HG02642 (cell line): ENCODE data around the gene QSER1.
A peak's percentile ranks its signal among the peaks of the same experiment; 100 is the strongest.
"Not testable (repeated sequence)": the region's sequence is repeated elsewhere in the genome, so short reads cannot be mapped to it uniquely, and the experiment has no call there.

Experiments used
- ATAC-seq: cut with Tn5 transposase; IDR thresholded peaks from one replicate; pipeline ENCODE4 v1.9.1; 2021; ENCODE audit warnings: mild to moderate bottlenecking; ENCODE audit not compliant: unreplicated experiment, poor library complexity

QSER1 gene

DNA sequence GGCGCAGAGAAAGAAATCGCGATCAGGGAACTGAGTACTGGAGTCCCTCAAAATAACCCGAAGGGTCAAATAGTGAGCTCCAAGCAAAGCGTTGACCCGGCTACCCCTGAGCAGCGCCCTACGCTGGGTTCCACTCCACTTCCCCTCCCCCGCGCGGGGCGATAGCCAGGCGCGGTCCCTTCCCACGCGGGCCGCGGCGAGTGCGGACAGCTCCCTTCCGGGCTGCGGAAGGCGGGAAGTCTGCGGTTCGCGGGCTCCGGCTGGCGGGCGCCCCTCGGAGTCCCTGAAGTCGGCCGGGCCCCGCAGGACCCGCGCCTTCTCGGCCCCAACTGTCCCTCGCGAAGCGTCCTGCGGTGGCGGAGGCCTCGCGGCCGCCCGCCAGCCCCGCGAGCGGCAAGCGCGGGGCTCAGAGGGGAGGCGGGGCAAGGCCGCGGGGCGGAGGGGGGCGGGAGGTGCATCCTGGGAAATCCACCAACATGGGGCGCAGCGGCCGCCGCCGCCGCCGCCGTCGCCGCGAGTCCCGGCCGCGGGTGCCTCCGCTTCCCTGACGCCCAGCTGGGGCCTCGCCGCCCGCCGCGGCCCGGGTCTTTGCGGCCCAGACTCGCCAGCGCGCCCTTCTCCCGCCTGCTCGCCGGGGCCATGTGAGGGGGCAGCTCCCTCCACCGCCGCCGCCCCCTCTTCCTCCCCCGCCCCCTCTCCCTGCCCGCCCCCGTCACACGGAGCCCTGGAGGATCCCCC is at the start of gene QSER1:
Gene QSER1 (plus strand): TSS at position 457 of the 738 bp plus-strand sequence. CDS start 315 bp downstream, outside the sequence.
- peak; percentile 76 for ATAC-seq

- no peak for ATAC-seq
These were observed 49.1 kb upstream of the QSER1 start for GRCh38 chr11:32843544-32843943.

DNA sequence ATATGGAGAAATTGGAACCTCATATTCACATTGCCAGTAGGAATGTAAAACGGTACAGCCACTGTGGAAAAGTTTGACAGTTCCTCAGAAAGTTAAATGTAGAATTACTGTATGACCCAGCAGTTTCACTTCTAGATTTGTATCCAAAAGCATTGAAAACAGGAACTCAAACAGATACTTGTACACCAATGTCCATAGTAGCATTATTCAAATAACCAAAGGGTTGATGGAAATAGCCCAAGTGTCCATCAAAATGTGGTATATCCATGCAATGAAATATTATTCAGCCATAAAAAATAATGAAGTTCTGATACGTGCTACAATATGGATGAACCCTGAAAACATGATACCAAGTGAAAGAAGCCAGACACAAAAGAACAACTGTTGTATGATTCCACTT is 45.1 kb upstream of the QSER1 start:
- no peak for ATAC-seq

GRCh38 chr11:32849761-32850160 is 42.9 kb upstream of the QSER1 start:
- ATAC-seq: no peak

DNA sequence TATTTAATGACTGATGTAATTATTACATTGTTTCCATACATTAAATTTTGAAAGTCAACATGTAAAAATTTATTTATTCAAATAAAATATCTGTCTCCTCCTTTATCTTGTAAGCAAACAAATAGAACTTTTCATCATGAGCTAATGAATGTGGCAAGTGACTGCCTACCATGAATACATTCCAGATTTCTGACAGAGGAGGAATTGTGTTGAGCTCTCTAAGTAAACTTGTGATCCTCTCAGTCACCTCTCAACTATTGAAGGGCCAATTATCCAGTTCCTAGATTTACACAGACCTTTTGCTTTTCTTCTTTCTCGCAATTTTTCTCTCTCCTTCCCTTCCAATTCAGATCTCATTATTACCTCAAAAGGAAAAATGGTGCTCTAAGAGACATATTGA is 41.4 kb upstream of the QSER1 start:
- ATAC-seq: no peak

DNA sequence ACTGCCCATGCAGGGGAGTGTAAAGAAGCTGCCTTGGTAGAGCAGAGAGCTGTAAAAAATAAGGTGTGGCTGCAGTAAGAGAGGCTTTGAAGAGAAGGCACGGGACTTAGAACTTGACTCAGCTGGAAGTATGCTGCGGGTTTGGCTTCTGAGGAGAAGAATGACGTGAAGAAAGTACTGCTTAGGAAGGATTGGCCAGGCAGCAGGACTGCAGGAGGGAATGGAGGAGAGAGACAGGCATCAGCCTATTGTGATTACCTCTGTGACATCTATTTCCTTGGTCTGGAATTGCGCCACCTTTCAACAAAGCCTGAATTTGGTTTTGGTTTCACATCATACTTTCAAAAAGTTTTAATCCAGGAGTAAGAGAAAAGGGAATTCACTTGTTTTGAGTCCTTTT is 40.4 kb upstream of the QSER1 start:
- no peak for ATAC-seq

DNA sequence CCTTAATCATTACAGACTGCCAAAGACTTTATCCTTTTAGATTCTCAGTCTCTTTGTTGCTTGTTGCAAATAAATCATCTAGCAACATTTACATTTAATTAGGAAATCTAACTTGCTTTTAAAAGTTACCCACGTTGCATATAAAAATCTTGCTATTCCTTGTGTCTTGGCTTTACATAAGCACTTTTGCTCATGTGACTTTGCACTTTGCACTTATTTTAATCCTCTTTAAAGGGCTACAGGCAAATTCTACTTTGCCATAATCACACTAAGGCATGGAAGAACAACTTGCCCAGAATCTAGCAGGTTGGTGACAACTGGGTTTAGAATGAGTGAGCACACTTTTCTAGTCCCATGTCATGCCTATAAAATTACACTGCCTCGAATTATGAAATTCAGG is 37.0 kb upstream of the QSER1 start:
- no peak for ATAC-seq

DNA sequence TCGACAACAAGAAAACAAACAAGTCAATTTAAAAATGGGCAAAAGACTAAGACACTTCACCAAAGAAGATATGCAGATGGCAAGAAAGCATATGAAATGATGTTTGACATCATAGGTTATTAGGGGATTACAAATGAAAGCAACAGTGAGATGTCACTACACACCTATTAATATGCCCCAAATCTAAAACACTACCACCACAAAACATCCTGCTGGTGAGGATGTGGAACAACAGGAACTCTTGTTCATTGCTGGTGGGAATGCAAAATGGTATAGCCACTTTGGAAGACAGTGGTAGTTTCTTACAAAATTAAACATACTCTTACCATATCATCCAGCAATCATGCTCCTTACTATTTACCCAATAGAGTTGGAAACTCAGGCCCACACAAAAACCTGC is 33.9 kb upstream of the QSER1 start:
- ATAC-seq: no peak

GRCh38 chr11:32861850-32862577 is 30.6 kb upstream of the QSER1 start:
- ATAC-seq: no peak

- ATAC-seq: no peak
These were observed 28.1 kb upstream of the QSER1 start for GRCh38 chr11:32864555-32864954.

DNA sequence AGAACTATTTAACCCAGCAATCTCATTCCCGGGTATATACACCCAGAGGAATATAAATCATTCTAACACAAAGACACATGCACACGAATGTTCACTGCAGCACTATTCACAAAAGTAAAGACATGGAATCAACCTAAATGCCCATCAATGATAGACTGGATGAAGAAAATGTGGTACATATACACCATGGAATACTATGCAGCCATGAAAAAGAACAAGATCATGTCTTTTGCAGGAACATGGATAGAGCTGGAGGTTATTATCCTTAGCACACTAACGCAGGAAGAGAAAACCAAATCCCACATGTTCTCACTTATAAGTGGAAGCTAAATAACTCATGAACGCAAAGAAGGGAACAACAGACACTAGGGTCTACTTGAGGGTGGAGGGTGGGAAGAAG is 23.9 kb upstream of the QSER1 start:
- not testable (repeated sequence) for ATAC-seq

- no peak for ATAC-seq
These were observed 21.9 kb upstream of the QSER1 start for GRCh38 chr11:32870676-32871075.

DNA sequence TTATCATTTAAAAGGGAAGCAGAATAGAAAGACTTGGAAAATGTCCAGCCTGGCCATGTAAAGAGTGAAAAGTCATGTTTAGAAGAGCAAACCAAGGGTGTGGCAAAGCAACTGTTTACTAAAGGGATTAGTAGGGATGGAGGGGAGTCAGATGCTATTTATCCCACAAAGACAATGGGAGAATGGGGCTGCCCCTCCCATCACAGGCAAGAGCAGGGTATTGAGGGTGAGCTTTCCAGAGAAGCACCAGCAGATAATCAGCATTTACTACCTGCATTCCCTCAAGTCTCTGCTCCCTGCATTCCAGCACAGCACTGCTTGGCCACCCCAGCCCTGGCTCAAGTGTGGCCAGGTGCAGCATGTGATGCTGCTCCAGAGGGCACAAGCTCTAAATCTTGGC is 18.5 kb upstream of the QSER1 start:
- ATAC-seq: no peak

DNA sequence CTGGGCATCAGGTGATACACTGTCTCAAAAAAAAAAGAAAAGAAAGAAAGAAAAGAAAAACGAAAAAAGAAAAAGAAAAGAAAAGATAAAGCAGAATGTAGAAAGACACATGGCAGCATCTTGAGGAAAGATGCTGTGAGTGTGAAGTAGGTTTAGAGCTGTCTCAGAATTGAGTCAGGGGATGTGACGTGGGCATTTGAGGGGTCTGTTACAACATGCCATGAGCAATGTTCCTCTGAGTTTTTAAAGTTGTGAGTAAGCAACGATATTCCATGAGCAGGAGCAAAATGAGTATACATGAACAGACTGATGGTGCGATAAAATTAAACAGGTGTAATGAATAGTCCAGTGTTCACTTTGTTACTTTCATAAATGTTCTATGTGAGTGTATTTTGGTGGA is 11.3 kb upstream of the QSER1 start:
- no peak for ATAC-seq

DNA sequence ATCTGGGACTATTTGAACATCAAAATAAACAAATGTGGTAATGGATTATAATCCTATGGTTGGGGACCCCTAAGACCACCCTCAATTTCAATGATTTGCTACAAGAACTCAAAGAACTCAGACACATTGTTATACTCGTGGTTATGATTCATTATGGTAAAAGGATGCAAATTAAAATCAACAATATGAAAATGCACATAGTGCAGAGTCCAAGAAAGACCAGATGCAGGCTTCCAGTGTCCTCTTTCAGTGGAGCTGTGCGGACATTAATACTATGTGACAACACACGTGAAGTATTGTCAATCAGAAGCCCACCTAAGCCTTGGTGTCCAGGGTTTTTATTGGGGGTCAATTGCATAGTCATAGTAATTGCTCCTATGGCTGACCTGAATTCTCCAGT is 9.2 kb upstream of the QSER1 start:
- no peak for ATAC-seq

DNA sequence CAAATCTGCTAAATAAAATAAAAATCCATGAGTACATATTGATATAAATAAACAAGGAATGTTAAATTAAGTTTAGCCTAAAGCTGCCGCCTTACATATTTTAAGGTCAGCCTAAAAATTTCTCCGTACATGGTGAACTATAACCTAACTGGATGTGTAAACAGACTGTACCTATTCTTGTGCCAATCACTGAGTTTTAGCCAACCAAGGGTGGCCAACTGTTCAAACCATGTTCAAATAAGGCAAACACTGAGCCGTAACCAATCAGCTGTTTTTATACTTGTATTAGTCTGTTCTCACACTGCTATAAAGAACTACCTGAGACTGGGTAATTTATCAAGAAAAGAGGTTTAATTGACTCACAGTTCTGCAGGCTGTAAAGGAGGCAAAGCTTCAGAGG is 8.6 kb upstream of the QSER1 start:
- ATAC-seq: no peak

- no peak for ATAC-seq
These were observed 7.7 kb upstream of the QSER1 start for GRCh38 chr11:32884770-32885384.

DNA sequence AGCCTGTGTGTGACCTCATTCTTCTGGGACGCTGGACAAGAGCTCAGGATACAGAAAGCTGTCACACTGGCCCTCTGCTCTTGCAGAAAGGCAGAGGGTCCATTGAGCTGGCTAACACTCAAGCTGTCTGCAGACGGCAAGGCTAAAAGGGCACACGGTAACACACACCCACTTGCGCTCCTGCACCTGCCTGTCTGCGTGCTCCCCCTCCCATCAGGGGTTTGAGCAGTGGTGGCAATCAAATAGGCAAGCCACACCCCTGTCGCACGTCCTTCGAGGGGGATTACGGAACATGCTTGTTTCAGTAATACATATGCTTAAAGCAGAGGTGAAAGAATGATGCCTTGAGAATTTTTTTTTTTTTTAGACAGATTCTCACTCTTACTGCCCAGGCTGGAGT is 7.1 kb upstream of the QSER1 start:
- ATAC-seq: no peak

GRCh38 chr11:32886180-32886579 is 6.4 kb upstream of the QSER1 start:
- ATAC-seq: no peak

- not testable (repeated sequence) for ATAC-seq
These were observed 4.8 kb upstream of the QSER1 start for GRCh38 chr11:32887707-32888383.

GRCh38 chr11:32888384-32888710 is 4.3 kb upstream of the QSER1 start:
- not testable (repeated sequence) for ATAC-seq
